K562 (cell line): Measurements from ENCODE around the gene POLD4. TPM values are rescaled to one million over a fixed set of nuclear protein-coding genes. Genes with fewer than 3 reads are reported as not detected.

Experiments
- ATAC-seq: fragments of 200-7000 bp; cut with Tn5 transposase; 3 replicates; pipeline ENCODE4 v1.9.1; 2020; ENCODE audit warnings: moderate library complexity
- BruUV-seq: library from RNA; stranded (reverse); fragments of 400-500 nt; replicated peaks from 2 replicates; lab custom pipeline; 2021; lab: Mats Ljungman, UMichigan
- CTCF ChIA-PET: fragments of 300-600 bp; formaldehyde crosslinking; extraction: SDS; loops from one replicate; lab custom pipeline; 2021; ENCODE audit warnings: low intra/inter-chr PET ratio; lab: Yijun Ruan, JAX
- POLR2A ChIA-PET: fragments of 300-600, 350-650 bp; sonication (Branson Sonifier 250); formaldehyde crosslinking; extraction: SDS; loops from one replicate; lab custom pipeline; 2021; ENCODE audit warnings: antibody characterized with exemption, inconsistent platforms; lab: Yijun Ruan, JAX
- DNase-seq, 4 experiments: peaks; one replicate each; pipeline versions ENCODE4 v3.0.0 to v3.0.0-alpha.2; 2011 to 2018; ENCODE audit warnings: low spot score in 3 of 4, mixed read lengths in 3 of 4; ENCODE audit errors: extremely low read depth in 1 of 4
- FAIRE-seq: peaks from 2 replicates; lab custom pipeline; 2011; peaks lifted over from hg19 to GRCh38; lab: Jason Lieb, UNC
- H2AFZ ChIP-seq: 2 replicates; pipeline ENCODE4 v1.6.0; 2011; ENCODE audit warnings: low read depth, low read length, control low read depth, inconsistent platforms
- H3K27ac ChIP-seq: fragments of 200-600 bp; 3 replicates; pipeline ENCODE4 v1.8.0; 2011; ENCODE audit warnings: low read depth, mild to moderate bottlenecking, control low read depth, inconsistent platforms, low read length, moderate library complexity, mixed read lengths; ENCODE audit errors: extremely low read depth
- H3K27me3 ChIP-seq, 2 experiments: fragments of 300-600 bp in 1 of 2; 2 replicates in 1 of 2; 3 replicates in 1 of 2; pipeline versions ENCODE4 v1.6.0 to v1.8.0; 2011; ENCODE audit warnings: inconsistent platforms in 2 of 2, low read length in 2 of 2, mild to moderate bottlenecking in 1 of 2, mixed read lengths in 1 of 2, moderate library complexity in 1 of 2; ENCODE audit not compliant: control insufficient read depth in 2 of 2, insufficient read depth in 2 of 2
- H3K36me3 ChIP-seq: fragments of 300-600 bp; 3 replicates; pipeline ENCODE4 v1.8.0; 2011; ENCODE audit warnings: mild to moderate bottlenecking, low read length, inconsistent platforms; ENCODE audit not compliant: control insufficient read depth, insufficient read depth
- H3K4me1 ChIP-seq, 2 experiments: fragments of 200-600 bp in 1 of 2; replicated peaks in 1 of 2; 2 replicates in 1 of 2; 3 replicates in 1 of 2; pipeline versions ENCODE4 v1.5.1 to v1.8.0; 2011; ENCODE audit warnings: inconsistent platforms in 2 of 2, low read length in 2 of 2, mild to moderate bottlenecking in 1 of 2, mixed read lengths in 1 of 2, moderate library complexity in 1 of 2; ENCODE audit not compliant: control insufficient read depth in 2 of 2, insufficient read depth in 2 of 2
- H3K4me2 ChIP-seq: 2 replicates; pipeline ENCODE4 v1.6.1; 2011; ENCODE audit warnings: low read length, control low read depth, inconsistent platforms, mixed read lengths; ENCODE audit not compliant: insufficient read depth
- H3K4me3 ChIP-seq: fragments of 200-600 bp; sonication (generic), shearing (Covaris generic); 2 replicates; pipeline ENCODE4 v1.5.1; 2016; ENCODE audit warnings: control low read depth, inconsistent platforms
- H3K79me2 ChIP-seq: fragments of 200-600 bp; 3 replicates; pipeline ENCODE4 v1.8.0; 2011; ENCODE audit warnings: low read length, inconsistent platforms; ENCODE audit not compliant: control insufficient read depth, insufficient read depth
- H3K9ac ChIP-seq, 2 experiments: 2 replicates each; pipeline versions ENCODE4 v1.6.0 to v1.6.1; 2011; ENCODE audit warnings: low read depth in 2 of 2, low read length in 2 of 2, control low read depth in 1 of 2, inconsistent platforms in 1 of 2, mild to moderate bottlenecking in 1 of 2, mixed read lengths in 1 of 2; ENCODE audit not compliant: insufficient read depth in 1 of 2
- H3K9me1 ChIP-seq: one replicate; pipeline ENCODE4 v1.6.0; 2011; ENCODE audit warnings: inconsistent platforms, mild to moderate bottlenecking, low read length, moderate library complexity; ENCODE audit not compliant: control insufficient read depth, insufficient read depth
- H3K9me3 ChIP-seq: replicated peaks from 2 replicates; pipeline ENCODE4 v1.5.1; 2011; ENCODE audit warnings: low read depth, low read length, inconsistent platforms; ENCODE audit not compliant: control insufficient read depth, insufficient read depth
- H4K20me1 ChIP-seq: replicated peaks from 2 replicates; pipeline ENCODE4 v1.6.1; 2011; ENCODE audit warnings: low read length, inconsistent platforms, mixed read lengths; ENCODE audit not compliant: control insufficient read depth, insufficient read depth
- GATA2 ChIP-seq: sonication (generic); formaldehyde crosslinking; IDR thresholded peaks from 2 replicates; pipeline ENCODE4 v1.4.0; 2020; ENCODE audit warnings: mild to moderate bottlenecking, missing genetic modification reagents
- HNRNPL ChIP-seq: fragments of 200-400 bp; formaldehyde crosslinking; IDR thresholded peaks from 2 replicates; pipeline ENCODE4 v1.6.1; 2017; ENCODE audit warnings: low read depth, mild to moderate bottlenecking, low read length
- NR1H2 ChIP-seq: sonication (generic); formaldehyde crosslinking; IDR thresholded peaks from 2 replicates; pipeline ENCODE4 v1.4.0; 2020; ENCODE audit warnings: mild to moderate bottlenecking, missing genetic modification reagents
- POLR2G ChIP-seq: fragments of 200-400 bp; formaldehyde crosslinking; IDR thresholded peaks from 2 replicates; pipeline ENCODE4 v1.6.1; 2017; ENCODE audit warnings: low read depth, mild to moderate bottlenecking, antibody characterized with exemption, low read length, moderate library complexity
- WGBS: fragments of 100-300 bp; shearing (Covaris generic); methylation state at CpG from one replicate; pipeline ENCODE4 v1.1.6; 2016; ENCODE audit warnings: low coverage, mixed read lengths; ENCODE audit not compliant: insufficient coverage; ENCODE audit errors: missing lambda C conversion rate; 5-methylcytosine and 5-hydroxymethylcytosine counted together
- in situ Hi-C: fragments of 300-500 bp; cut with MboI; formaldehyde crosslinking; loops from 4 replicates; pipeline ENCODE4 v1.15.0; 2018; ENCODE audit warnings: inconsistent platforms, mixed read lengths
- intact Hi-C: fragments of 100-400 bp; cut with micrococcal nuclease; formaldehyde crosslinking; loops from 2 replicates; pipeline ENCODE4 v1.14.2; 2022
- polyA plus RNA-seq, 8 experiments: library from polyadenylated mRNA; depleted of rRNA in 4 of 8; stranded (reverse) in 5 of 8; unstranded in 3 of 8; fragments of >200 nt; fragmentation: Nextera tagmentation in 2 of 8; fragmentation: Illumina TruSeq in 1 of 8; extraction: Ambion mirVana in 2 of 8; extraction: Trizol in 1 of 8; gene quantifications; 2 replicates each; pipeline versions ENCODE4 v1.2.1 to v1.2.3, GENCODE V29; 2011 to 2014; ENCODE audit warnings: inconsistent platforms in 1 of 8, missing spikeins in 1 of 8
- total RNA-seq, 7 experiments: library from RNA; depleted of rRNA in 6 of 7; stranded (reverse); fragments of >200 nt in 6 of 7; fragmentation: Illumina TruSeq in 2 of 7; extraction: Trizol in 2 of 7; gene quantifications; 2 replicates each; pipeline versions ENCODE4 v1.2.1 to v1.2.3, GENCODE V29; 2011 to 2021; ENCODE audit warnings: low replicate concordance in 1 of 7
- TF ChIP-seq, protein P1 (sequence below): sonication (generic); formaldehyde crosslinking; IDR thresholded peaks from 2 replicates; pipeline ENCODE4 v1.8.1; 2023; ENCODE audit warnings: mild to moderate bottlenecking, missing genetic modification reagents
- TF ChIP-seq, protein P2 (sequence below): fragments of 200-600 bp; sonication (generic); IDR thresholded peaks from one replicate; pipeline ENCODE4 v1.6.1; 2012; ENCODE audit warnings: mild to moderate bottlenecking, low read depth, low read length, inconsistent platforms
- TF ChIP-seq, protein P3 (sequence below): fragments of 250-450 bp; sonication (Bioruptor Pico); IDR thresholded peaks from 2 replicates; pipeline ENCODE4 v1.8.0; 2021; ENCODE audit warnings: moderate library complexity, mild to moderate bottlenecking, inconsistent platforms

The POLD4 gene
- total and polyA plus RNA-seq, 9 of the 15 experiments (the other 6 are each of a cell fraction or from before 2014, with no cell fraction given), result 5.8 to 64.5 (median 18.3) TPM

DNA sequence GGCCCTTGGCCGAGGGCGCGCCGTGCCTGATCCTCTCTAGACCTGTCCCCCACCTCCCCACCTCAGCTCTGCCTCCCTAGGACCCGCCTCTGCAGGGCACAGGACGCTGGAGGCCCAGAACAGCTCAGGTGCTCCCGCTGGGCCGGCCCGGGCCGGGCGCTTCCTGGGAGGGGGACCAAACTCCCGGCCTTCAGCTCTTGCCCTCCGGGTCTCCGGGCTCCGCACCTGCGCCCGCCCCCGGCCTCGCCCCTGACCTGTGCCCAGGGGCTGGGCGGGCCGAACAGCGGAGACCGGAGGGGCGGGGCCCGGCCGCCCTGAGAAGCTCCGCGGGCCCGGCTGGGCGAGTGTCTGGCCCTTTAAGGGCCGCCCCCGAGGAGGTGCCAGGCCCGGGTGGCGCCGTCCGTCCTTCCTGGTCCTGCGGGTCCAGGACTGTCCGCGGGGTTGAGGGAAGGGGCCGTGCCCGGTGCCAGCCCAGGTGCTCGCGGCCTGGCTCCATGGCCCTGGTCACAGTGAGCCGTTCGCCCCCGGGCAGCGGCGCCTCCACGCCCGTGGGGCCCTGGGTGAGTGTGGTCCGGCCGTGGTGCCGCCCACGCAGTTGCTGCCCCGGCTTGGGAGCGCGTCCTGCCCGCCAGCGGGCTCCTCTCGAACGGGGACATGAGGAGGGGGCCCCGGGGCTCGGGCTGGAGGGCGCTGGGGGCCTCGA is 50.1 kb downstream of the POLD4 start, which contains the start of gene SSH3:
Gene SSH3 (plus strand): TSS at position 399 of the 703 bp plus-strand sequence. CDS start 96 bp downstream, at position 495.
- no peak within 1 kb of the TSS for H3K27ac ChIP-seq
- peaks cover 38% of the 10 kb centered on the region; the same call in 2 of the 3 replicates for H3K36me3 ChIP-seq
- ATAC-seq, result peak; percentile 10; the same call in 2 of the 3 replicates
- intact Hi-C loops, result no loop called here
- POLR2A ChIA-PET, result interaction anchor here (0.7 to 2.1 kb wide), 2 partner anchors 9 to 11 kb away, joined by 3 to 10 read pairs; no protein-coding TSS in a partner anchor
- H3K4me3 ChIP-seq, result no peak within 1 kb of the TSS
- no peaks in the 10 kb centered on the region for H4K20me1 ChIP-seq
- no peak within 1 kb of the TSS for H3K4me2 ChIP-seq
- DNase-seq, result peak in 1 of 4 experiments; percentile 8
- CTCF ChIA-PET, result no interaction called here
- H3K27me3 ChIP-seq, result no peaks in the 10 kb centered on the region
- no TSS peak for BruUV-seq
- 82% methylated on average over 2 of the region's 65 CpGs for WGBS
- no peak within 1 kb of the TSS for H3K9ac ChIP-seq
- in situ Hi-C loops, result no loop called here
- H2AFZ ChIP-seq, result no peak within 1 kb of the TSS
- no peak for FAIRE-seq
- H3K9me3 ChIP-seq, result no peaks in the 10 kb centered on the region
- H3K79me2 ChIP-seq, result no peaks in the 10 kb centered on the region
- peaks cover 0 to 43% of the 10 kb centered on the region in 2 experiments; a peak in 2 of 5 replicates for H3K4me1 ChIP-seq
- H3K9me1 ChIP-seq, result no peaks in the 10 kb centered on the region
- TF ChIP-seq, protein P1, sequence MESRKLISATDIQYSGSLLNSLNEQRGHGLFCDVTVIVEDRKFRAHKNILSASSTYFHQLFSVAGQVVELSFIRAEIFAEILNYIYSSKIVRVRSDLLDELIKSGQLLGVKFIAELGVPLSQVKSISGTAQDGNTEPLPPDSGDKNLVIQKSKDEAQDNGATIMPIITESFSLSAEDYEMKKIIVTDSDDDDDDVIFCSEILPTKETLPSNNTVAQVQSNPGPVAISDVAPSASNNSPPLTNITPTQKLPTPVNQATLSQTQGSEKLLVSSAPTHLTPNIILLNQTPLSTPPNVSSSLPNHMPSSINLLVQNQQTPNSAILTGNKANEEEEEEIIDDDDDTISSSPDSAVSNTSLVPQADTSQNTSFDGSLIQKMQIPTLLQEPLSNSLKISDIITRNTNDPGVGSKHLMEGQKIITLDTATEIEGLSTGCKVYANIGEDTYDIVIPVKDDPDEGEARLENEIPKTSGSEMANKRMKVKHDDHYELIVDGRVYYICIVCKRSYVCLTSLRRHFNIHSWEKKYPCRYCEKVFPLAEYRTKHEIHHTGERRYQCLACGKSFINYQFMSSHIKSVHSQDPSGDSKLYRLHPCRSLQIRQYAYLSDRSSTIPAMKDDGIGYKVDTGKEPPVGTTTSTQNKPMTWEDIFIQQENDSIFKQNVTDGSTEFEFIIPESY (CRISPR knock-in tag), result peak; percentile 9
- TF ChIP-seq, protein P2, sequence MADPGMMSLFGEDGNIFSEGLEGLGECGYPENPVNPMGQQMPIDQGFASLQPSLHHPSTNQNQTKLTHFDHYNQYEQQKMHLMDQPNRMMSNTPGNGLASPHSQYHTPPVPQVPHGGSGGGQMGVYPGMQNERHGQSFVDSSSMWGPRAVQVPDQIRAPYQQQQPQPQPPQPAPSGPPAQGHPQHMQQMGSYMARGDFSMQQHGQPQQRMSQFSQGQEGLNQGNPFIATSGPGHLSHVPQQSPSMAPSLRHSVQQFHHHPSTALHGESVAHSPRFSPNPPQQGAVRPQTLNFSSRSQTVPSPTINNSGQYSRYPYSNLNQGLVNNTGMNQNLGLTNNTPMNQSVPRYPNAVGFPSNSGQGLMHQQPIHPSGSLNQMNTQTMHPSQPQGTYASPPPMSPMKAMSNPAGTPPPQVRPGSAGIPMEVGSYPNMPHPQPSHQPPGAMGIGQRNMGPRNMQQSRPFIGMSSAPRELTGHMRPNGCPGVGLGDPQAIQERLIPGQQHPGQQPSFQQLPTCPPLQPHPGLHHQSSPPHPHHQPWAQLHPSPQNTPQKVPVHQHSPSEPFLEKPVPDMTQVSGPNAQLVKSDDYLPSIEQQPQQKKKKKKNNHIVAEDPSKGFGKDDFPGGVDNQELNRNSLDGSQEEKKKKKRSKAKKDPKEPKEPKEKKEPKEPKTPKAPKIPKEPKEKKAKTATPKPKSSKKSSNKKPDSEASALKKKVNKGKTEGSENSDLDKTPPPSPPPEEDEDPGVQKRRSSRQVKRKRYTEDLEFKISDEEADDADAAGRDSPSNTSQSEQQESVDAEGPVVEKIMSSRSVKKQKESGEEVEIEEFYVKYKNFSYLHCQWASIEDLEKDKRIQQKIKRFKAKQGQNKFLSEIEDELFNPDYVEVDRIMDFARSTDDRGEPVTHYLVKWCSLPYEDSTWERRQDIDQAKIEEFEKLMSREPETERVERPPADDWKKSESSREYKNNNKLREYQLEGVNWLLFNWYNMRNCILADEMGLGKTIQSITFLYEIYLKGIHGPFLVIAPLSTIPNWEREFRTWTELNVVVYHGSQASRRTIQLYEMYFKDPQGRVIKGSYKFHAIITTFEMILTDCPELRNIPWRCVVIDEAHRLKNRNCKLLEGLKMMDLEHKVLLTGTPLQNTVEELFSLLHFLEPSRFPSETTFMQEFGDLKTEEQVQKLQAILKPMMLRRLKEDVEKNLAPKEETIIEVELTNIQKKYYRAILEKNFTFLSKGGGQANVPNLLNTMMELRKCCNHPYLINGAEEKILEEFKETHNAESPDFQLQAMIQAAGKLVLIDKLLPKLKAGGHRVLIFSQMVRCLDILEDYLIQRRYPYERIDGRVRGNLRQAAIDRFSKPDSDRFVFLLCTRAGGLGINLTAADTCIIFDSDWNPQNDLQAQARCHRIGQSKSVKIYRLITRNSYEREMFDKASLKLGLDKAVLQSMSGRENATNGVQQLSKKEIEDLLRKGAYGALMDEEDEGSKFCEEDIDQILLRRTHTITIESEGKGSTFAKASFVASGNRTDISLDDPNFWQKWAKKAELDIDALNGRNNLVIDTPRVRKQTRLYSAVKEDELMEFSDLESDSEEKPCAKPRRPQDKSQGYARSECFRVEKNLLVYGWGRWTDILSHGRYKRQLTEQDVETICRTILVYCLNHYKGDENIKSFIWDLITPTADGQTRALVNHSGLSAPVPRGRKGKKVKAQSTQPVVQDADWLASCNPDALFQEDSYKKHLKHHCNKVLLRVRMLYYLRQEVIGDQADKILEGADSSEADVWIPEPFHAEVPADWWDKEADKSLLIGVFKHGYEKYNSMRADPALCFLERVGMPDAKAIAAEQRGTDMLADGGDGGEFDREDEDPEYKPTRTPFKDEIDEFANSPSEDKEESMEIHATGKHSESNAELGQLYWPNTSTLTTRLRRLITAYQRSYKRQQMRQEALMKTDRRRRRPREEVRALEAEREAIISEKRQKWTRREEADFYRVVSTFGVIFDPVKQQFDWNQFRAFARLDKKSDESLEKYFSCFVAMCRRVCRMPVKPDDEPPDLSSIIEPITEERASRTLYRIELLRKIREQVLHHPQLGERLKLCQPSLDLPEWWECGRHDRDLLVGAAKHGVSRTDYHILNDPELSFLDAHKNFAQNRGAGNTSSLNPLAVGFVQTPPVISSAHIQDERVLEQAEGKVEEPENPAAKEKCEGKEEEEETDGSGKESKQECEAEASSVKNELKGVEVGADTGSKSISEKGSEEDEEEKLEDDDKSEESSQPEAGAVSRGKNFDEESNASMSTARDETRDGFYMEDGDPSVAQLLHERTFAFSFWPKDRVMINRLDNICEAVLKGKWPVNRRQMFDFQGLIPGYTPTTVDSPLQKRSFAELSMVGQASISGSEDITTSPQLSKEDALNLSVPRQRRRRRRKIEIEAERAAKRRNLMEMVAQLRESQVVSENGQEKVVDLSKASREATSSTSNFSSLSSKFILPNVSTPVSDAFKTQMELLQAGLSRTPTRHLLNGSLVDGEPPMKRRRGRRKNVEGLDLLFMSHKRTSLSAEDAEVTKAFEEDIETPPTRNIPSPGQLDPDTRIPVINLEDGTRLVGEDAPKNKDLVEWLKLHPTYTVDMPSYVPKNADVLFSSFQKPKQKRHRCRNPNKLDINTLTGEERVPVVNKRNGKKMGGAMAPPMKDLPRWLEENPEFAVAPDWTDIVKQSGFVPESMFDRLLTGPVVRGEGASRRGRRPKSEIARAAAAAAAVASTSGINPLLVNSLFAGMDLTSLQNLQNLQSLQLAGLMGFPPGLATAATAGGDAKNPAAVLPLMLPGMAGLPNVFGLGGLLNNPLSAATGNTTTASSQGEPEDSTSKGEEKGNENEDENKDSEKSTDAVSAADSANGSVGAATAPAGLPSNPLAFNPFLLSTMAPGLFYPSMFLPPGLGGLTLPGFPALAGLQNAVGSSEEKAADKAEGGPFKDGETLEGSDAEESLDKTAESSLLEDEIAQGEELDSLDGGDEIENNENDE, result no peak
- TF ChIP-seq POLR2G (peak; percentile 49), NR1H2 (CRISPR knock-in tag) (no peak), HNRNPL (peak; percentile 88), GATA2 (CRISPR knock-in tag) (no peak)
- TF ChIP-seq, protein P3, sequence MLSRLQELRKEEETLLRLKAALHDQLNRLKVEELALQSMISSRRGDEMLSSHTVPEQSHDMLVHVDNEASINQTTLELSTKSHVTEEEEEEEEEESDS (CRISPR knock-in tag), result no peak
